Measurements from ENCODE around the gene ACAA1.

The ACAA1 gene

DNA sequence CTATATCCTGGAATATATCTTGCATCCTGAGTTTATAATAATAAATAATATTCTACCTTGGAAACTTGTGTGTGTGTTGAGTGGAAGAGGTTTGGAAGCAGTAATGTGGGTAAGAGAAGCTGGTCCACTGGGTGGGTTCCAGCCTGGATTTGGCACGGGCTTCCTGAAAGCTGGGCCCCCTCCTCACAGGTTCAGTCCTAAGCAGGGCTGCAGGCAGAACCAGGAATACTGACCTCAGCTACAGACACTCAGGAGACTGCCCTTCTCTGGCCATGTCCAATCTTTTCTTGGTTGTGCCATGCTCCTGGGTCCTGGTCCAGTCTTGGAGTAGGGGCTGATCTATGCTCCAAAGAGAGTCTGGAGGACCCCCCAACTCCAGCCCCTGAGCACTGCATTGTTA is 6.0 kb upstream of the ACAA1 start:
- TF ChIP-seq, protein P1, sequence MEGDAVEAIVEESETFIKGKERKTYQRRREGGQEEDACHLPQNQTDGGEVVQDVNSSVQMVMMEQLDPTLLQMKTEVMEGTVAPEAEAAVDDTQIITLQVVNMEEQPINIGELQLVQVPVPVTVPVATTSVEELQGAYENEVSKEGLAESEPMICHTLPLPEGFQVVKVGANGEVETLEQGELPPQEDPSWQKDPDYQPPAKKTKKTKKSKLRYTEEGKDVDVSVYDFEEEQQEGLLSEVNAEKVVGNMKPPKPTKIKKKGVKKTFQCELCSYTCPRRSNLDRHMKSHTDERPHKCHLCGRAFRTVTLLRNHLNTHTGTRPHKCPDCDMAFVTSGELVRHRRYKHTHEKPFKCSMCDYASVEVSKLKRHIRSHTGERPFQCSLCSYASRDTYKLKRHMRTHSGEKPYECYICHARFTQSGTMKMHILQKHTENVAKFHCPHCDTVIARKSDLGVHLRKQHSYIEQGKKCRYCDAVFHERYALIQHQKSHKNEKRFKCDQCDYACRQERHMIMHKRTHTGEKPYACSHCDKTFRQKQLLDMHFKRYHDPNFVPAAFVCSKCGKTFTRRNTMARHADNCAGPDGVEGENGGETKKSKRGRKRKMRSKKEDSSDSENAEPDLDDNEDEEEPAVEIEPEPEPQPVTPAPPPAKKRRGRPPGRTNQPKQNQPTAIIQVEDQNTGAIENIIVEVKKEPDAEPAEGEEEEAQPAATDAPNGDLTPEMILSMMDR (conservative IDR thresholded peaks at IDR 0.05), result no peak
- TF ChIP-seq ZFX (IDR thresholded peaks at IDR 0.05), result no peak
- H3K27ac ChIP-seq, result no peak overlapping the region

DNA sequence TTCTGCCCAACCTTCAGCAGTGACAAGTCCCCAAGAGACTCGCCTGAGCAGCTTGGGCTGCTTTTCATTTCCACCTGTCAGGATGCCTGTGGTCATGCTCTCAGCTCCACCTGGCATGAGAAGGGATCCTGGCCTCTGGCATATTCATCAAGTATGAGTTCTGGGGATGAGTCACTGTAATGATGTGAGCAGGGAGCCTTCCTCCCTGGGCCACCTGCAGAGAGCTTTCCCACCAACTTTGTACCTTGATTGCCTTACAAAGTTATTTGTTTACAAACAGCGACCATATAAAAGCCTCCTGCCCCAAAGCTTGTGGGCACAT is 5.0 kb upstream of the ACAA1 start:
- TF ChIP-seq, protein P1 (conservative IDR thresholded peaks at IDR 0.05), result no peak
- no peak for TF ChIP-seq ZFX (IDR thresholded peaks at IDR 0.05)
- H3K27ac ChIP-seq, result no peak overlapping the region

DNA sequence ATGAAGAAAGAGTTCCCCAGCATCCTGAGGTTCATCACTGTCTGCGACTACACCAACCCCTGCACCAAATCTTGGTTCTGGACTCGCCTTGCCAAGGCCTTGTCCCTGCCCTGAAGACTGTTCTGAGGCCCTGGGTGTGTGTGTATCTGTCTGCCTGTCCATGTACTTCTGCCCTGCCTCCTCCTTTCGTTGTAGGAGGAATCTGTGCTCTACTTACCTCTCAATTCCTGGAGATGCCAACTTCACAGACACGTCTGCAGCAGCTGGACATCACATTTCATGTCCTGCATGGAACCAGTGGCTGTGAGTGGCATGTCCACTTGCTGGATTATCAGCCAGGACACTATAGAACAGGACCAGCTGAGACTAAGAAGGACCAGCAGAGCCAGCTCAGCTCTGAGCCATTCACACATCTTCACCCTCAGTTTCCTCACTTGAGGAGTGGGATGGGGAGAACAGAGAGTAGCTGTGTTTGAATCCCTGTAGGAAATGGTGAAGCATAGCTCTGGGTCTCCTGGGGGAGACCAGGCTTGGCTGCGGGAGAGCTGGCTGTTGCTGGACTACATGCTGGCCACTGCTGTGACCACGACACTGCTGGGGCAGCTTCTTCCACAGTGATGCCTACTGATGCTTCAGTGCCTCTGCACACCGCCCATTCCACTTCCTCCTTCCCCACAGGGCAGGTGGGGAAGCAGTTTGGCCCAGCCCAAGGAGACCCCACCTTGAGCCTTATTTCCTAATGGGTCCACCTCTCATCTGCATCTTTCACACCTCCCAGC is 4.4 kb upstream of the ACAA1 start:
- no peak for TF ChIP-seq ZFX (IDR thresholded peaks at IDR 0.05)
- TF ChIP-seq, protein P1 (conservative IDR thresholded peaks at IDR 0.05), result no peak
- H3K27ac ChIP-seq, result no peak overlapping the region

DNA sequence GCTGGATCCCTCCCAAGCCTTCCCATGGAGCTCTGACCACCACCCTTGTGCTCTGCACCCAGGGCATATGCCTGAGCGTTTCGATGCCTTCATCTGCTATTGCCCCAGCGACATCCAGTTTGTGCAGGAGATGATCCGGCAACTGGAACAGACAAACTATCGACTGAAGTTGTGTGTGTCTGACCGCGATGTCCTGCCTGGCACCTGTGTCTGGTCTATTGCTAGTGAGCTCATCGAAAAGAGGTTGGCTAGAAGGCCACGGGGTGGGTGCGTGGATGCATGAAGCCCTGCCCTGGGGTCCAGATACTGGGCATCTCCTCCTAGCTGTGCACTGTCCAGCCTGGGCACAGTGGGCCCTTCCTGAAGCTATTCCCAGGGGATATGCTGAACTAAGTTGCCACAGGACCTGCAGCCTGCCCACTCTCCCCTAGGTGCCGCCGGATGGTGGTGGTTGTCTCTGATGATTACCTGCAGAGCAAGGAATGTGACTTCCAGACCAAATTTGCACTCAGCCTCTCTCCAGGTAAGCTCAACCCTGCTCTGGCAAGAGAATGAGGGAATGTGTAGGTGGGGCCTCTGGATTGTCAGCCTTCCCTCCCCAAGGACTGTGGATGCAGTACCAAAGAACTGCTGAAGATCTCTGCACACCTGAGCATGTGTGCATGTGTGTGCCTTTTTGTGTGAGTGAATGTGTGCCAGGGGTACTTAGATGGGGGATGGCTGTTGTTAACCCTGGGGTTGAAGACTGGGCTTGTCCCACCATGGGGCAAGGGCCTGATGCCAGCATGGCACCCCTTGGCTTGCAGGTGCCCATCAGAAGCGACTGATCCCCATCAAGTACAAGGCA is 3.6 kb upstream of the ACAA1 start:
- TF ChIP-seq ZFX (IDR thresholded peaks at IDR 0.05), result no peak
- TF ChIP-seq, protein P1 (conservative IDR thresholded peaks at IDR 0.05), result no peak
- H3K27ac ChIP-seq, result no peak overlapping the region

DNA sequence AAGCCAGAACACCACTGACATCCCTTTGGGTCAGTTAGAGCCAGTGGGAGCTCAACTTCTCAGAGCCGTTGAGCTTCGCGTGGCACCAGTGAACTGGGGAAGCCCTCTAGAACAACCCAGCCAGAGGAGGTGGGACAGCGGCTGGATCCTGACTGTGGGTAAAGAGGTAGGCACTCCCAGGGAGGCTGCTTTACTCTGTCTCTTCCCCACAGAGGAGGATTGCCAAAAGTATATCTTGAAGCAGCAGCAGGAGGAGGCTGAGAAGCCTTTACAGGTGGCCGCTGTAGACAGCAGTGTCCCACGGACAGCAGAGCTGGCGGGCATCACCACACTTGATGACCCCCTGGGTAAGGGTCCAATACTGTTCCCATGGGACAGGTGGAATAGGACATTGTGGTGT is 2.7 kb upstream of the ACAA1 start:
- peak overlapping the region; percentile 96; the same call in 1 of the 2 replicates for H3K27ac ChIP-seq
- no peak for TF ChIP-seq ZFX (IDR thresholded peaks at IDR 0.05)
- TF ChIP-seq, protein P1 (conservative IDR thresholded peaks at IDR 0.05), result no peak

DNA sequence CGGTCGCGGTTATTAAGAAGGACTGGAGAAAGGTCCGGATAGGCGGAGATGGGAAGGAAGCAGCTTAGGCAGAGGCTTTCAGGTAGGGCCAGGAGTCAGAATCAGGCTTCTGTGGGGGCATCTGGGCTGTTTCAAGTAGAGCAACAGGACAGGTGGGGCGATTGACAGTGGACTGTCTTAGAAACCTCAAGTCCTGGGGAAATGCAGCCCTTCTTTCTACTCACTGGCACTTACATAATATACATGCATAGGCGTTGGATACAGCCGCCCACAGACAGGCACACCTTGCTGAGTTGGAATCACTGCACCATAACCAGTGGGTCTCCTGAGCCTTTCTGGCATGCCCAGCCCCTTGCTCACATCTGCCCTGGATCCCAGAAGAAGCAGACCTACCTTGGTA is 2.3 kb upstream of the ACAA1 start:
- H3K27ac ChIP-seq, result peak overlapping the region; percentile 96
- TF ChIP-seq, protein P1 (conservative IDR thresholded peaks at IDR 0.05), result no peak
- TF ChIP-seq ZFX (IDR thresholded peaks at IDR 0.05), result no peak

Measured in C4-2B (cell line).